CD14-positive monocyte (primary cell): ENCODE results near the gene KCTD5. TPM values are rescaled to one million over a fixed set of nuclear protein-coding genes. Genes with fewer than 3 reads are reported as not detected.
A peak's percentile ranks its signal among the peaks of the same experiment; 100 is the strongest.

Experiments
- DNase-seq, 3 donors: peaks; one replicate each; pipeline ENCODE4 v3.0.0-alpha.2; 2011 to 2022
- H2AFZ ChIP-seq: 2 replicates; pipeline ENCODE4 v1.6.0; 2012; ENCODE audit warnings: mild to moderate bottlenecking, low read depth, low read length, inconsistent platforms; ENCODE audit not compliant: insufficient read depth, poor library complexity, severe bottlenecking
- H3K27ac ChIP-seq, 2 donors: 1 replicate in 1 of 2; 2 replicates in 1 of 2; pipeline ENCODE4 v1.5.1; 2012 to 2013; ENCODE audit warnings: low read length in 2 of 2, control low read depth in 1 of 2, inconsistent platforms in 1 of 2, low read depth in 1 of 2, mild to moderate bottlenecking in 1 of 2
- H3K27me3 ChIP-seq, 2 donors: one replicate each; pipeline versions ENCODE4 v1.6.0 to v1.6.1; 2011 to 2013; ENCODE audit warnings: low read length in 2 of 2; ENCODE audit not compliant: control insufficient read depth in 2 of 2, insufficient read depth in 2 of 2
- H3K36me3 ChIP-seq, 2 donors: replicated peaks in 1 of 2; 1 replicate in 1 of 2; 2 replicates in 1 of 2; pipeline versions ENCODE4 v1.5.1 to v1.6.1; 2012 to 2013; ENCODE audit warnings: low read length in 2 of 2, control low read depth in 1 of 2, inconsistent platforms in 1 of 2, mild to moderate bottlenecking in 1 of 2; ENCODE audit not compliant: insufficient read depth in 2 of 2, control insufficient read depth in 1 of 2
- H3K4me1 ChIP-seq, 2 donors: 1 replicate in 1 of 2; 2 replicates in 1 of 2; pipeline versions ENCODE4 v1.5.1 to v1.6.1; 2012 to 2013; ENCODE audit warnings: low read length in 2 of 2, control low read depth in 1 of 2, inconsistent platforms in 1 of 2, mild to moderate bottlenecking in 1 of 2, moderate library complexity in 1 of 2; ENCODE audit not compliant: insufficient read depth in 2 of 2, control insufficient read depth in 1 of 2
- H3K4me2 ChIP-seq: replicated peaks from 2 replicates; pipeline ENCODE3; 2012; ENCODE audit warnings: low read length, moderate library complexity, mild to moderate bottlenecking; ENCODE audit not compliant: poor library complexity, severe bottlenecking; ENCODE audit errors: extremely low read depth
- H3K4me3 ChIP-seq, 3 experiments: fragments of 200-600 bp in 1 of 3; sonication (generic) in 1 of 3; replicated peaks in 1 of 3; 1 replicate in 2 of 3; 2 replicates in 1 of 3; pipeline ENCODE4 v1.5.1; 2011 to 2013; ENCODE audit warnings: low read length in 3 of 3, mild to moderate bottlenecking in 3 of 3, control low read depth in 2 of 3, low read depth in 2 of 3, inconsistent platforms in 1 of 3, moderate library complexity in 1 of 3
- H3K79me2 ChIP-seq: 2 replicates; pipeline ENCODE4 v1.6.0; 2012; ENCODE audit warnings: mild to moderate bottlenecking, control low read depth, inconsistent platforms, low read length, moderate library complexity; ENCODE audit not compliant: insufficient read depth
- H3K9ac ChIP-seq: 2 replicates; pipeline ENCODE4 v1.6.0; 2017; ENCODE audit warnings: low read length, mild to moderate bottlenecking; ENCODE audit not compliant: insufficient read depth, poor library complexity, severe bottlenecking
- H3K9me3 ChIP-seq, 2 donors: replicated peaks in 1 of 2; 1 replicate in 1 of 2; 2 replicates in 1 of 2; pipeline versions ENCODE4 v1.5.1 to v1.6.1; 2012 to 2013; ENCODE audit warnings: low read length in 2 of 2, control low read depth in 1 of 2; ENCODE audit not compliant: control insufficient read depth in 1 of 2, insufficient read depth in 1 of 2
- H4K20me1 ChIP-seq: 2 replicates; pipeline ENCODE4 v1.6.0; 2012; ENCODE audit warnings: mild to moderate bottlenecking, low read length, control low read depth, moderate library complexity; ENCODE audit not compliant: insufficient read depth
- H3K27ac Mint-ChIP-seq, 7 donors: one replicate each; pipeline ENCODE4 v1.8.0; 2020; ENCODE audit warnings: mild to moderate bottlenecking in 7 of 7, mixed read lengths in 7 of 7, moderate library complexity in 6 of 7, inconsistent platforms in 2 of 7
- H3K27me3 Mint-ChIP-seq, 3 donors: one replicate each; pipeline ENCODE4 v1.8.0; 2021 to 2022; ENCODE audit warnings: low read depth in 3 of 3, mild to moderate bottlenecking in 3 of 3, mixed read lengths in 3 of 3, moderate library complexity in 3 of 3, inconsistent platforms in 1 of 3
- H3K36me3 Mint-ChIP-seq, 2 donors: one replicate each; pipeline ENCODE4 v1.8.0; 2020; ENCODE audit warnings: mixed read lengths in 2 of 2, inconsistent platforms in 1 of 2, mild to moderate bottlenecking in 1 of 2
- H3K4me1 Mint-ChIP-seq: one replicate; pipeline ENCODE4 v1.8.0; 2020; ENCODE audit warnings: mild to moderate bottlenecking, mixed read lengths
- H3K4me3 Mint-ChIP-seq, 2 donors: one replicate each; pipeline ENCODE4 v1.8.0; 2020; ENCODE audit warnings: mild to moderate bottlenecking in 2 of 2, mixed read lengths in 2 of 2, moderate library complexity in 1 of 2
- H3K9me3 Mint-ChIP-seq, 7 donors: one replicate each; pipeline ENCODE4 v1.8.0; 2020 to 2022; ENCODE audit warnings: mixed read lengths in 7 of 7, mild to moderate bottlenecking in 6 of 7, moderate library complexity in 6 of 7, inconsistent platforms in 2 of 7
- WGBS: methylation state at CpG from one replicate; pipeline ENCODE4 v1.1.5; 2013; ENCODE audit warnings: missing lambda C conversion rate; ENCODE audit not compliant: insufficient coverage; 5-methylcytosine and 5-hydroxymethylcytosine counted together
- intact Hi-C, 2 donors: fragments of 100-400 bp; cut with micrococcal nuclease; formaldehyde crosslinking; loops; one replicate each; pipeline versions ENCODE4 v1.15.0 to v1.15.1; 2023
- polyA plus RNA-seq, 3 donors: library from polyadenylated mRNA; depleted of rRNA in 1 of 3; unstranded in 2 of 3; stranded (reverse) in 1 of 3; fragments of 300-500 nt in 2 of 3; fragments of >200 nt in 1 of 3; fragmentation: Illumina TruSeq in 2 of 3; gene quantifications; 1 replicate in 2 of 3; 2 replicates in 1 of 3; pipeline ENCODE4 v1.2.3, GENCODE V29; 2012 to 2021
- TF ChIP-seq, protein P1 (sequence below): fragments of 200-600 bp; IDR thresholded peaks from one replicate; pipeline ENCODE4 v1.8.0; 2022; ENCODE audit warnings: antibody characterized with exemption, mild to moderate bottlenecking

The KCTD5 gene
- polyA plus RNA-seq, 3 donors = 16.0 to 23.1 (median 21.0) TPM

DNA sequence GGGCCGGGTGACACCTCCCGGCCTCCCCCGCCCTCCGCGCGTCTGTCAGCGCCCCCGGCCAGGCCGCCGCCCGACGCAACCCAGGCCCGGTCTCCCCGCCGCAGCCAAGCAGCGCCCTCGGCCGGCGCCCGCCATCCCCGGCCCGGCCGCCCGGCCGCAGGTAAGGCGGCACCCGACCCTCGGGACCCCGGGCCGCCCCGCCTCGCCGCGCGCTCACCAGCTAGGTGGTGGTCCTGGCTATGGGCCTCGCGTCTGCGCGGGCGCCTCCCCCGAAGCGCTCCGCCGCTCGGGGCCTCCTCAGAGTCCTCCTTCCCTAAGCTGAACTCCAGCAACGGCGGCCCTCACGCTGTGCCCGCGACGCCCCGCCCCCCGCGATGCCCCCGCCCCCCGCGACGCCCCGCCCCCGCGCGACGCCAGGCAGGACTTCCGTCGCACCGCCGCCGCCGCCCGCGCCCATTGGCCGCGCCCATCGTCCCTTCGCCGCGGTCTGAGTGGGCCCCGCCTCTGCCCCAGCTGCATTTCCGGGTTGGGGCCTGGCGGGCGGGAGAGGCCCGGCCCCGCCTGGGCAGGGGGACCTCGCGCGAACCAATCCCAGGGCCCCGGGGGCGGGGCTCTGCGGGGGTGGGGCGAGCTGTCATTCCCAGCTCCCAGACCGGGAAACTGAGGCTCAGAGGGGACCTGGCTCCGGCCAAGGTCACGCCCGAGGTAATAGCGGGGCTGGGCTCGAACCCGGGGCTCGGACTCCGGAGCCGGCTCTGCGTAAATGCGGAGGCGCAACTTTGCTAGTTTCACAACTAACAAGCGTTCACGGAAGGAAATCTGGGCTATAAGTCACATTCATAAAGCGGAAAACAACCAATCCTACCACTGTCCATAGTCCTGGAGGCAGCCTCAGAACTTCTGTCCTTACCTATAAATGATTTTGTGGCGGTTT is 9.0 kb upstream of the KCTD5 start:
- Histone ChIP-seq H2AFZ (peak overlapping the region; percentile 71), H3K9ac (peak overlapping the region; percentile 73), H3K79me2 (peaks cover 10% of the 10 kb centered on the region), H3K4me1 (peaks cover 32 to 34% of the 10 kb centered on the region in 2 donors), H3K27me3 (no peaks in the 10 kb centered on the region), H4K20me1 (peaks cover 8% of the 10 kb centered on the region), H3K4me2 (peak overlapping the region; percentile 62), H3K9me3 (no peaks in the 10 kb centered on the region), H3K4me3 (peak overlapping the region; percentile 68 to 82 (median 81)), H3K36me3 (peaks cover 7 to 8% of the 10 kb centered on the region in 2 donors), H3K27ac (peak overlapping the region; percentile 86)
- Mint-ChIP-seq H3K27ac (peak overlapping the region; percentile 88 to 97 (median 95)), H3K36me3 (peaks cover 20 to 25% of the 10 kb centered on the region in 2 donors), H3K9me3 (peaks cover 0 to 1% (median 0%) of the 10 kb centered on the region in 7 donors), H3K4me3 (peak overlapping the region; percentile 79 to 80), H3K4me1 (peaks cover 46% of the 10 kb centered on the region), H3K27me3 (peaks cover 0 to 2% (median 0%) of the 10 kb centered on the region in 3 donors)
- TF ChIP-seq, protein P1, sequence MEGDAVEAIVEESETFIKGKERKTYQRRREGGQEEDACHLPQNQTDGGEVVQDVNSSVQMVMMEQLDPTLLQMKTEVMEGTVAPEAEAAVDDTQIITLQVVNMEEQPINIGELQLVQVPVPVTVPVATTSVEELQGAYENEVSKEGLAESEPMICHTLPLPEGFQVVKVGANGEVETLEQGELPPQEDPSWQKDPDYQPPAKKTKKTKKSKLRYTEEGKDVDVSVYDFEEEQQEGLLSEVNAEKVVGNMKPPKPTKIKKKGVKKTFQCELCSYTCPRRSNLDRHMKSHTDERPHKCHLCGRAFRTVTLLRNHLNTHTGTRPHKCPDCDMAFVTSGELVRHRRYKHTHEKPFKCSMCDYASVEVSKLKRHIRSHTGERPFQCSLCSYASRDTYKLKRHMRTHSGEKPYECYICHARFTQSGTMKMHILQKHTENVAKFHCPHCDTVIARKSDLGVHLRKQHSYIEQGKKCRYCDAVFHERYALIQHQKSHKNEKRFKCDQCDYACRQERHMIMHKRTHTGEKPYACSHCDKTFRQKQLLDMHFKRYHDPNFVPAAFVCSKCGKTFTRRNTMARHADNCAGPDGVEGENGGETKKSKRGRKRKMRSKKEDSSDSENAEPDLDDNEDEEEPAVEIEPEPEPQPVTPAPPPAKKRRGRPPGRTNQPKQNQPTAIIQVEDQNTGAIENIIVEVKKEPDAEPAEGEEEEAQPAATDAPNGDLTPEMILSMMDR = no peak
- intact Hi-C loops = loop anchor here in 1 of 2 donors (5.0 kb wide), 1 partner anchor 49 kb away; the partner anchor contains the start of gene PRSS27
- under 1% methylated on average over 86 of the region's 107 CpGs for WGBS
- peak; percentile 92 to 96 (median 94) for DNase-seq

DNA sequence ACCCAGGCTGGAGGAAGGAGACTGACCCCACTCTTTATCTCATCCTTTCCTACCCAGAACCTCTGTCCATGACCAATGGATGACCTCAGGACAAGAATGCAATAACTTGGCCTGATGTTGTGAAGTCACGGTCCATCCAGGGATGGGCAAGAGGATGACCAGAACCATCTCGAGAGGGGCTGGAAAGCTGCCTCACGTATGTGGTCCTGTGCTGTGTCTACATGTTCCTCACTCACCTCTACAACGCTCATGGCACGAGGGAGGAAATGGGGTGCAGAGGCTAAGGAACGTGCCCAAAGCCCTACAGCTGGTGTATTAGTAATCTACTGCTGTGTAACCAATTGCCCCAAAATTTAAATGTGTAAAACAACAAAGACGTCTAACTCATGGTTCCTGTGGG is 7.3 kb upstream of the KCTD5 start:
- peaks cover 39% of the 10 kb centered on the region for H3K4me1 Mint-ChIP-seq
- TF ChIP-seq, protein P1 = no peak

More for the DNA sequence above, 7.3 kb upstream of the KCTD5 start:
- intact Hi-C loops = no loop called here
- H3K27me3 ChIP-seq = no peaks in the 10 kb centered on the region
- peak overlapping the region; percentile 36 for H3K4me2 ChIP-seq
- peaks cover 0 to 1% (median 0%) of the 10 kb centered on the region in 7 donors for H3K9me3 Mint-ChIP-seq
- peak overlapping the region; percentile 88 to 97 (median 95) for H3K27ac Mint-ChIP-seq
- peaks cover 30 to 34% of the 10 kb centered on the region in 2 donors for H3K4me1 ChIP-seq
- H3K4me3 ChIP-seq = peak overlapping the region in 1 of 3 experiments; percentile 82
- peaks cover 0 to 2% (median 0%) of the 10 kb centered on the region in 3 donors for H3K27me3 Mint-ChIP-seq
- no peak overlapping the region for H3K4me3 Mint-ChIP-seq
- DNase-seq = no peak
- peak overlapping the region; percentile 86 for H3K27ac ChIP-seq
- peak overlapping the region; percentile 47 for H2AFZ ChIP-seq
- peaks cover 6 to 10% of the 10 kb centered on the region in 2 donors for H3K36me3 Mint-ChIP-seq
- H3K9ac ChIP-seq = no peak overlapping the region
- H3K9me3 ChIP-seq = no peaks in the 10 kb centered on the region
- H4K20me1 ChIP-seq = peaks cover 8% of the 10 kb centered on the region
- 100% methylated on average over 3 of the region's 7 CpGs for WGBS
- peaks cover 10% of the 10 kb centered on the region for H3K79me2 ChIP-seq
- no peaks in the 10 kb centered on the region for H3K36me3 ChIP-seq
